Inflammatory macrophage treated with lipopolysaccharide for 4 hours (primary cell): ENCODE data around the gene TPRKB.
A peak's percentile ranks its signal among the peaks of the same experiment; 100 is the strongest.
"Not testable (repeated sequence)": the region's sequence is repeated elsewhere in the genome, so short reads cannot be mapped to it uniquely, and the experiment has no call there.

Experiments
- DNase-seq: peaks from one replicate; pipeline ENCODE4 v3.0.0-alpha.2; 2020

Gene TPRKB

DNA sequence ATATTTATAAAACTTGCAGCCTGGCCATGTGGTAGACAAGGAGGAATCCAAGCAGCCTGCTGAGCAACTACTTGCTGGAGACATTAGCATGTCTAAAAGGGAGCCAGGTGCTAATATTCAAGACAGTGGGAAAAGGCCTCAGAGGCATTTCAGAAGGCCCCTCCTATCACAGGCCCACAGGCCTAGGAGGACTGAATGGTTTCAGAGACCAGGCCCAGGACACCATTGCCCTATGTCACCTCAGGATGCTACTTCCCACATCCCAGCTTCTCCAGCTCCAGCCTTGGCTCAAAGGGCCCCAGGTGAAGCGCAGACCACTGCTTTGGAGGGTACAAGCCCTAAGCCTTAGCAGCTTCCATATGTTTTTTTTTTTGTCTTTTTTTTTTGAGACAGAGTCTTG is 39.0 kb downstream of the TPRKB start:
- DNase-seq = no peak

DNA sequence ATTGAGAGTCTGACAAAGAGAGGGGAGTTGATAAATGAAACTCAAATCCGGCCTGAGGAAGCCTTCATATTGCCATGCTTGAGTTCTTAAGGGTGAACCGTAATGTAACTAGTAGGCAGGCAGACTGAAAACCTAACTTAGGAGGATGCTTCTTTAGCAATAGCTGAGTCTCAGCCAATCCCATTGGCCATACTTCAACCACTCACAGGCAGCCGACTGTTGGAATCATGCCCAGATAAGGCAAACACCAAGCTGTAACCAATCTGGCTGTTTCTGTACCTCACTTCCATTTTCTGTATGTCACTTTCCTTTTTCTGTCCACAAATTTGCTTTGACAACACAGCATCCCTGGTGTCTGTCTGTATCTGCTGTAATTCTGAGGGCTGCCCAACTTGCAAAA is 39.5 kb downstream of the TPRKB start:
- no peak for DNase-seq

DNA sequence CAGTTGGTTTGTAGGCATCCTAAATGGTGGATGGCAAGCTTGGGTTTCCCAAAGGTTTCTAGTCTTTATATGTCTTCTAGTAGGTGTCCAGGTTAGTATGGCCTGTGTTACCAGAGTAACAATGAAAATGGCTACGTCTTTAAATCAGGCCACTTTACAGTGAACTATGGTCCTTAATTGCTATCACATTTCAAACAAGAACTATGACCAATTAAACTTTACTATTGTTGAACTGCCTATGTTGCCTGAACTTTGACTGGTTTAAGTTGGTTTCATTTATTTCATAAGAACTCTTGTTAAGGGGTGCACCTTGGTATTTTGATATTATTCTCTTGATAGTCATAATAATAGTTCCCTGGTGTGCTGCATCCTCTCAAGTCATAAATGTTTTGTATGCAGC is 40.2 kb downstream of the TPRKB start:
- not testable (repeated sequence) for DNase-seq

DNA sequence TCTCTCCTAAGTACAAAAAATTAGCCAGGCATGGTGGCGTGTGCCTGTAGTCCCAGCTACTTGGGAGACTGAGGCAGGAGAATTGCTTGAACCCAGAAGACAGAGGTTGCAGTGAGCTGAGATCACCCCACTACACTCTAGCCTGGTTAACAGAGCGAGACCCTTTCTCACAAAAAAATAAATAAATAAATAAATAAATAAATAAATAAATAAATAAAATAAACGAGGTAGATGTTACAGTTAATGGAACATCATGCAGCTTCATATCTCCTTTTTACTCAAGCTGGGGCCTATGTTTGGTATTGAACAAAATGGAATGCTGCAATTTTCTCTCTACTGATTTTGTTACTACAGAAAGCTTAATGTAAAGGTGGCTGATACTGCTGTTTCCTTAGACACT is 40.6 kb downstream of the TPRKB start:
- DNase-seq = not testable (repeated sequence)

DNA sequence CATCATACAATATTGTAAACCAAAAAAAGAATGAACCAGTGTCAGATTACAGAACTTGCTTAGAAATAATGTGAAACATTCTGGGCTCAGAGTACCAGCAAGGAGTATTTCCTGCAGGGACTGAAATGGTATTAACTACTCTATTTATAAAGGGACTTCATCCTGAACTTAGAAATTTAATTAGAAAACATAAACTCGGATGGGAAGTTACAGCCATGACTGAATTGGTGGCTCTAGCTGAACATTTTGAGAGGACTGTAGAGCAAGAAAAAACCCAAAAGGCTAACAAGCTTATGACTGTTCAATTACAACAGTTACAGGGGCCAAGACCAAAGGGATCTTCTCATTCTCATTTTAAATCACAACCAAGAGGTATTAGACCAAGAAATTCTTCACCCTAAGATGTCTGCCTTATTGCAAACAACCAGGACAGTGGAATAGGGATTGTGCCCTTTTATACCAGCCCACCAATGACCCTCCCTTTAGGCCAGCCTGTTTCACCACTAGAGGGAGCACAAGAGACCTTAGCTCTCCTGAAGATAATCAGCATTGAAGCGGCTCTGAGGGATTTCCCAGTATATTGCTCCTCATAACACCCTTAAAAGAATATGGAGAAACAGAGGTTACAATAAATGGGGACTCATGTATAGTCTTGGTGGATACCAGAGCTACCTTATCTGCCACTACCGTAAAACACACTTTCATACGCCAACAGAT is 46.6 kb downstream of the TPRKB start:
- DNase-seq = peak; percentile 29

DNA sequence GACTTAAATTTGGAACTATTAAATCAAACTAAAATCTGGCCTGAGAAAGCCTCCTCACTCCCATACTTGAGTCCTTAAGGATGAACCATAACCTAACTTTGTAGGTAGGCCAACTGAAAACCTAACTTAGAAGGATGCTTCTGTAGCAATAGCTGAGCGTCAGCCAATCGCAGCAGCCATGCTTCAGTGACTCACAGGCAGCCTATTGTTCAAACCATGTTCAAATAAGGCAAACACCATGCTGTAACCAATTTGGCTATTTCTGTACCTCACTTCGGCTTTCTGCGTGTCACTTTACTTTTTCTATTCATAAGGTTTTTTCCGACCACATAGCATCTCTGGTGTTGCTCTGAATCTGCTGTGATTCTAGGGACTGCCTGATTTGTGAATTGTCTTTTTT is 48.7 kb downstream of the TPRKB start:
- DNase-seq = not testable (repeated sequence)

DNA sequence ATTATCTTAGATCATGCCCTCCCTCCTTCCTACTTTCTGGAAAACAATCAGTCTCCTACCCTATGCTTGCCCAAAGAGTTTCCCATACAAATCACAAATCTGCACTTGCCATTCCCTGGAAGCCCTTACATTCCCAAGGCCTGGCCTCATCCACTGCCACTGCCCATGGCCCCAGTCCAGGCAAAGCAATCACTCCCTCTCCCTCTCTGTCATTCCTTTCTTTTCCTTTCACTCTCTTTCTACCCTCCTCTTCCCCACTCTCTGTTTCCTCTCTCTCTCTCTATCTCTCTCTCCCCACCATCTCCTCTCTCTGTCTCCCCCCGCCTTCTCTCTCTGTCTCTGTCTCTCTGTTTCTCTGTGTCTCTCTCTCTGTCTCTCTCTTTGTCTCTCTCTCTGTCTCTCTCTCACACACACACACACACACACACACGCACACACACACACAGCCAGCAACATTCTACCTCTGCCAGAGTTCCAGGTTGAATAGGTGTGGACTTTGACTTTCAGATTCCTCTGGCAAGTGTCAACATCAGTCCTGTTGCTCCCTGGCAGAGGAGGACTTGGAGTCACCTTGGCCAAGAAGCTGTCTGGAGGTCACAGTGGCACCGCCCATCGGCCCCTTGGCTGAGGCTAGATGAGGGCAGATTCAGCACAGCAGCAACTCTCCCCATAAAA is 51.2 kb downstream of the TPRKB start:
- no peak for DNase-seq

DNA sequence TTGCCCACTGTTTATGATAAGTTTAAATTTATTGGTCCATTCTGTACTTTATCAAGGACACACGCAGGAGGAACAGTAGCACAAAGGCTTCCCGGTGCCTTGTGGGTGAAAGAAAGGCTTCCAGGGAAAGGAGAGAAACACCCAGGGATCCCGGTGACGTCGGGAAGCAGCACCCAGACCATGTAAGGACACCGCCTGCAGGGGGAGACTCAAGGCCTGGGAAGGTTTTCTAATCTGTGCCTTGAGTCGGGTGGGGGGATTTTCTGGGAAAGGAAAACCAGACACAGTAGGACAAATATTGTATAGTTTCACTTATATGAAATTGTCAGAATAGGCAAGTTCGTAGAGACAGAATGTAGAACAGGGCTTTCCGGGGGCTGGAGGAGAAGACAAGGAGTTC is 52.2 kb downstream of the TPRKB start:
- not testable (repeated sequence) for DNase-seq

DNA sequence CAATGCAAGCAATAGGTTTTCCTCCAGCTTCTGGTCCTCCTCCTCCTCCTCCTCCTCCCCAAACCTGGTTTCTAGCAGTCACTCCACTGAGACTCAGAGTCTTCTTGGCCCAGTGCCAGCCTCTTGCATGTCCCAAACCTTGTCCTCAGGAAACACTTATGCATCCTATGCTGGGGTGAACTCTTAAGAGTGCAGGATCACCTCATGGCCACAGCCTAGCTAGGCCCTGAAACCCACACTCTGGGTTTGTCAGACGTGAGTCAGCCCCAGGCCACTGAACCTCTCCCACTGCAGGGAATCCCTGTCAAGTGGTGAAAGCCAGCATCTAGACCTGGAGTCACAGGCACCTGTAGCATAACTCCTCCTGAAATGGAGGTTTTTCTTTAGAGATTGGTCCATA is 52.8 kb downstream of the TPRKB start:
- not testable (repeated sequence) for DNase-seq

DNA sequence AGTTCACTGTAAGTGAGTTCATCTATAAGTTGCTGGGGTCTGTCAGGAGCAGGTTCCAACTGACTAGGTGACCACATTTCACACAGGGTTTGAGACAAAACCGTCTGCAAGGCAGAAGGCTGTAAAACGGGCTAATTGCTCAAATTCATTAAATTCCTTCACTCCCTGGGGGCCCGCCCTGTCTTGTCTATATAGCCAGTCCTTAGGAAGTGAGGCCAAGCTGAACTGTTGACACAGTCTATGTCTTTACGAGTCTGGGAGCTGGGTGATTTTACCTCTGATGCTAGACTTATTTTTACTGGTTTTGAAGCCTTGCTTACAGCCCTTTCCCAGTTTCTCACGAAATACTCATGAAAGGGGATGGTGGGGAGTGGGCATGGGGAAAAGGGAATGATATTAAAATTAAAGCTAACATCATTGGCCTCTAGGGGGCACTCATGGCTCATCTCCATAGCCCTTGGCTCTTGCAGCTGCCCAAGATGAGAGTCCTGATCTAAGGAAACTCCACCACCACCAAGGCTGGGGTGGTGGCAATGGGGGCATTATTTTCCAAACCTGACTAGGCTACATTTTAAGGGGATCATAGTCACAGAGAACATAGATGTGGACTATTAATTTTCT is 57.1 kb downstream of the TPRKB start:
- DNase-seq = peak; percentile 41
